ENCODE results near the gene SLC22A17.

The SLC22A17 gene

DNA sequence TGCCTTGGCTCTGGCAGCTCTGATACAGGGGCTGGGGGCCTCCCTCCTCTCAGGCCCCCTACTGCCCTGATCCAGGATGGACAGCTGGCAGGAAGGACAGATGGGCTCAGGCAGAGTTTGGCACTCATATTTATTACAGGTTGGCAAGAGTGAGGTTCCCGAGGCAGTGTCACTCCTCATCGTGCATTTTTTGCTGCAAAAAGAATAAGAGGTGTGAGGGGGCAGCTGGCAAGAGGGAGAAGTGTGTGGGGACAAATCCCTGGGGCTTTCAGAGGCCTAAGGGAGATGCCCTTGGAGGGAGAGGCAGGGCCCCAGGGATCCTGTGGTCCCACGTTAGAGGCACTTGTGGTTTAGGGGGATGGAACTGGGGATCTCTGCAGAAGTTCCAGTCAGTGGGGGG, 29.2 kb upstream of the SLC22A17 start:
- no peak for DNase-seq (ENCODE audit: low spot score)

DNA sequence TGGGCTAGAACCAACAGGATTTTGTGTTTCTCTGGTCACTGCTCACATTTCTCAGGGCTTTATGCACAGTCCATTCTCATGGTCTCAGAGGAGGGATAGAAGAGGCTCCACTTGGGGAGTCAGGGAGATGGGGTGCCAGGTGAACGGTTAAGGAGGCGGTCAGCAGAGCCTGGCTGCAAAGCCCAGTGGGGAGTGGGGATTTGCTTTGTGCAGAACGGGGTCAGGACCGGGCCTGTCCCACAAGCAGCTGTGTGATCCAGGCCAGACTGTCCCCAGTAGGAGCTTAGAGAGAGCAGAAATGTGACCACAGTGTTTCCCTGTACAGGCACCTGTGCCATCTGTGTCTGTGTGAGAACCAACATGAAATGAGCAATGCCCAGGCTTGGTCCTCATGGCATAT, 28.3 kb upstream of the SLC22A17 start:
- no peak for DNase-seq (ENCODE audit: low spot score)

DNA sequence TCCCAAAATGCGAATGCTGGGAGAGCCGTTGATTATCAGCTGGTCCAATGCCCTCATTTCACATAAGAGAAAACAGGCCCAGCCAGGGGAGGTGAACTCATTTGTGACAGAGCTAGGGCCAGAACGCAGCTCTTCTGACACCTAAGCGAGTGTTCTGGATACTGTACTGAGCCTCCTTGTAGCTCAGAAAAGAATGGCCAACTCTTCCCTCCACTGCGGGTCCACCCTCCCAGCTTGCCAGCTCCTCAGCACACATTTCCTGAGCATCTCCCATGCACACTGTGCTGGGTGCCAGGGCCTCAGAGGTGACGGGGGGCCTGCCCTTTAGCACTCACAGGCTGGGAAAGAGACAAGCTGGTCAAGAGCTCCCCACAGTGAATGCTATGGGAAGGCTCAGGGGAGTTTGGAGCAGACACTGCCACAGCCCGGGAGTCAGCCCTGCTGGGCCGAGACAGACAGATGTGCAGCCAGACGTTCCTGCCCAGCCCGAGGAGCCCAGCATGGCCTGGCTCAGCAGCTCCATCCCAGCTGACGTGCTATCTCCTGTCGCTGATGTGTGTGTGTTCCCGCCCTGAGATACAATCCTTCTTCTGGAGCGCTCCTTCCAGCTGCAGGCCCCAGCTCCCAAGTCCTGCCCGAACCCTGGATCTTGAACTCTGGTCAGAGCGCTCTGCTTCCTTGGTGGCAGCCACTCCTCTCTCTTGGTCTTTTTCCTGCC, 27.7 kb upstream of the SLC22A17 start:
- DNase-seq (ENCODE audit: low spot score): no peak

DNA sequence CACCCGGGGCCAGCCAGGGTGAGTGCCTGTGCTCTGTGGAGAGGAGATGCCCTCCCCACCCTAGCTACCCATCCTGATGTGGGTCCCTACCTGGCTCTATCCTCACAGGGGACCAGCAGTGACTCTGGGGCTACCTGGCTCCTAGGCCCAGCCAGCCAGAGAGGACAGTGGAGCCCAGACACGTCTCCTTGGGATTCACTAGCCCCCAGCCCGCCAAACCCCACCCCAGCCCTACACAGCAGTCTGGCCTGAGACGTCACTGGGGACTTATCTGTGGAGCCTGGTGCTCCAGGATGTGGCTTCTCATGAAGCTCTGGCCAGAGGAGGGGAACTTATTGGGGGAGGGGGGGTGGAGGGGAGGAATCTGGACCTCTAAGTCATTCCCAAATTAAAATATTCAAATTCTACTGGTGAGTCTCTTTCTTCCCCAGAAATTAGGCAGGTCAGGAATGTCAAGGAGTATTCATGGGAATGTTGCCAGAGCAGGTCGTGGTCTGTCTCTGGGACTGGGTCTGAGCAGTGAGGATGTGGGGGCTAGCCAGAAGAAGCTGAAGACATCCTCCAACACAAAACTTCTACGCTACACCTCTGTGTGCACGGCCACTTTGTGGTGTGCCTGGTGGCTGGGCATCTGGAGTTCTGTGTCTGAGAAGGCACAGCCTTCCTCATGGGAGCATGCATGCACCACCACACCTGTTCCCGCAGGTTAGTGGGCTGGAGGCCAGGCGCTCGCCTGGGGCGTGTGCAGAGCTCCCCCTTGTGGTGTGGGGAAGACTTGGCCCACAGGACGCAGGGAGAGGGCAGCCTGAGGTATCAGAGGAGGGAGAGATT, 26.9 kb upstream of the SLC22A17 start:
- DNase-seq (ENCODE audit: low spot score): peak; percentile 65

DNA sequence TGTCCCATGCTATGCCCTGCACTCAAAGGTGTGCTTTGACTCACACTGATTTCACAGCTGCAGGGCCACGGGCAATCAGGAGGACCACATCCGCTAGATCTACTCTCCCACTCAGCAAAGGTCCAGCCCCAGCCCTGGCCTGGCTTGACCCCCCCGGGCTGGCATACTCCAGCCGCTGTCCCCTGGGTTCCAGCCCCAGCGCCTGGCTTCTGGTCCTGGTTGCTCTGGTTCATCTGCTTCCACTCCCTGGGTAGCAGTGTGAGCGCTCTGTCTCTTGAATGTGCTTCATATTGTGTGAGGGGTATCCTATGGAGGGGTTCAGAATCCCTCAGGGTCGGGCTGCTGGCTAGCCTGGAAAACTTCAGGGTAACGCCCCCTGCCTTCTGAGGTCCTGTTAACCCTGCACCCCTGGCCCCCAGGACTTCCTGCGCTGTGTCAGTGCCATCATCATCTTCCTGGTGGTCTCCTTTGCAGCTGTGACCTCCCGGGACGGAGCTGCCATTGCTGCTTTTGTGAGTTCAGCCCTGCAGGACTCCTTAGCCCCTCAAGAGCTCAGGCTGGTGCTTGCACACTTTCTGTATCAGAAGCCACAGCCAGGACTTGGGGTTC, 26.0 kb upstream of the SLC22A17 start:
- DNase-seq (ENCODE audit: low spot score): no peak

DNA sequence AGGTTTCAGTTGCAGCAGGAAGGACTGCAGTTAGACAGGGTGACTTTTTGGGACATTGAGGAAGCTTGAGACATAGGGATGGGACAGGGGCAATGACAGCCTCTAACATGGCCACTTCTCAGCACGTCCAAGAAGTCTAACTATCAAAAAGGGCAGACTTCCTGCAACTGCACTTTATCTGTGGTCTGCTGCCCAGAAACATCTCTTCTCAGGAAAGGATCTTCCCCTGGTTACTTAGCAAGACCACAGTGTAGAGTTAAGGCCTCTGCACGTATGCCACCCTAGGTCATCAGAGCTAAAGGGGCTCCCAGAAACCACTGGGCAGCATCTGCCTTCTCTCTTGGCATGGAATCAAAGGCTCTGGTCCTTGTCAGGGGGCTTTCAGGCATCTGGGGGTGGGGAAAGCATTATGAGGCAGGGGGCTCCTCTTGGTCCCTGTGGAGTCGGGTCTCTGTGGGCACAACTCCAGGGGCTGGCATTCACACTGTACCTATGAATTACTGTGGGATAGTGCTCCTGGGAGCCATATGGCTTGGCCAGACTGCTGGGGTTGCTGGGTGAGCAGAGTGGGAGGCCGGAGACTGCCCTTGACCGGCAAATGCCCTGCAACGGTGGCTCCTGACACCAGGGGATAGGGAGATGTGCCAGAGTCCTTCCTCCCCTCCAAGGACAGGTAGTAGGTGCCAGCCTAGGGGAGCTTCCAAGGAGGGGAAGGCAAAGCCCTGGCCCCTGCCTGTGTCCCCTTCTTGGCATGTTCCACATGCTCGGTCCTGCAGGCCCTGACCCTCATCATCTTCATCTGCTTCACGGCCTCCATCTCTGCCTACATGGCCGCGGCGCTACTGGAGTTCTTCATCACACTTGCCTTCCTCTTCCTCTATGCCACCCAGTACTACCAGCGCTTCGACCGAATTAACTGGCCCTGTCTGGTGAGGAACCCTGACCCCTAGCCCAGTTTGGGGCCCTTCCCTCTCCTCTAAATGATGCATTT, 25.2 kb upstream of the SLC22A17 start:
- no peak for DNase-seq (ENCODE audit: low spot score)

DNA sequence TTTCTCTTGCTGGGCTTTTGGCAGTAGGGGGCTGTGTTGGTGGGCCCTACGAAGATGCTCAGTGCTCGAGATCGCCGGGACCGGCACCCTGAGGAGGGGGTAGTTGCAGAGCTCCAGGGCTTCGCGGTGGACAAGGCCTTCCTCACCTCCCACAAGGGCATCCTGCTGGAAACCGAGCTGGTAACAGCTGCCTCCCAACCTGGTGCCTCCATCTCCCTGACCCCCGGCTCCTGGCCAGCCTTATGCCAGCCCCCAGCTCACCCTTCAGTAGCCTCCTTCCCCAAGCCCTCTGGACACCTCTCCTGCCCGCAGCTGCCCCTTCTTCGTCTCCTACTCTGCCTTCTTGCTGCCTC, 24.5 kb upstream of the SLC22A17 start:
- DNase-seq (ENCODE audit: low spot score): no peak

DNA sequence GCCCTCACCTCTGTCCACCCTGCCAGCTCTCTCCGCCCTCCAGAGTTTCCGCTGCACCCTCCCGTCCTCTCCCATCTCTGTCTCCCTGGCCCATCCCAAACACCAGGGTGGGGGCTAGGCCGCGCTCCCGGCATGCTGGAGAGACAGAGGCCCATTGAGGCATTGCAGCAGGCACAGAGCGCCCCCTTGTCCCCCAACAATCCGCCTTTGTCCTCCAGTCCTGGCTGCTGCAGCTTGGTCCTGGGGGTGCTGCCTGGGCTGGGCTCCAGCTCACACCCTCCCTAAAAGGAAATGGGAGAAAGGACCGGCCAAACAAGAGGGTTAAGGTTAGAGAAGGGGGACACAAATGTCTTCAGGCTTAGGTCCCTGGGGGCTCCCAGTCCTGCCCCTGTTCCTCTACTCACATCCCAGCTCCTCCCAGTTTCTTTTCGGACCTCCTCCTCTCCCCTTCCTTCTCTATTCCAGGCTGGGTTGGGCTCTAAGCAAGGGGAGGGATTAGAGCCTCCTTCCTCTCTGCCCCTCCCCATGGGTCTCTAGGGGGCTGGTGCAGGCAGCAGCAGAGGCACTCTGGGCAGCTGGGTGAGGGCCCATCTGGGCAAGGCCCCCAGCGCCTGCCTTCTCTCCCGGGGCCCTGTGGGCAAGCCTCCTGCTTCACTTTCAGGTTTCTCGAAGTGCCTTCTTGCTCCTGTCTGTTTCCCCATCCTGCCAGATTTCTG, 24.0 kb upstream of the SLC22A17 start, which contains the start of gene CMTM5:
Gene CMTM5, plus strand, starts transcription at position 565 of the 716 bp plus-strand sequence. CDS start 206 bp downstream, outside the sequence.
- DNase-seq (ENCODE audit: low spot score): no peak

DNA sequence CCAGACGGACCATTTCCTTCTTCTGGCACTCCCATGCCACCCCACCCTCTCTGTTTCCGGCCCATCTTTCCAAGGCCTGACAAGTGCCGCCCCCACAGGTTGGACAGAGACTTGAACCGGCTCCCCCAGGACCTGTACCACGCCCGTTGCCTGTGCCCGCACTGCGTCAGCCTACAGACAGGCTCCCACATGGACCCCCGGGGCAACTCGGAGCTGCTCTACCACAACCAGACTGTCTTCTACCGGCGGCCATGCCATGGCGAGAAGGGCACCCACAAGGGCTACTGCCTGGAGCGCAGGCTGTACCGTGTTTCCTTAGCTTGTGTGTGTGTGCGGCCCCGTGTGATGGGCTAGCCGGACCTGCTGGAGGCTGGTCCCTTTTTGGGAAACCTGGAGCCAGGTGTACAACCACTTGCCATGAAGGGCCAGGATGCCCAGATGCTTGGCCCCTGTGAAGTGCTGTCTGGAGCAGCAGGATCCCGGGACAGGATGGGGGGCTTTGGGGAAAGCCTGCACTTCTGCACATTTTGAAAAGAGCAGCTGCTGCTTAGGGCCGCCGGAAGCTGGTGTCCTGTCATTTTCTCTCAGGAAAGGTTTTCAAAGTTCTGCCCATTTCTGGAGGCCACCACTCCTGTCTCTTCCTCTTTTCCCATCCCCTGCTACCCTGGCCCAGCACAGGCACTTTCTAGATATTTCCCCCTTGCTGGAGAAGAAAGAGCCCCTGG, 23.0 kb upstream of the SLC22A17 start:
- DNase-seq (ENCODE audit: low spot score): no peak

DNA sequence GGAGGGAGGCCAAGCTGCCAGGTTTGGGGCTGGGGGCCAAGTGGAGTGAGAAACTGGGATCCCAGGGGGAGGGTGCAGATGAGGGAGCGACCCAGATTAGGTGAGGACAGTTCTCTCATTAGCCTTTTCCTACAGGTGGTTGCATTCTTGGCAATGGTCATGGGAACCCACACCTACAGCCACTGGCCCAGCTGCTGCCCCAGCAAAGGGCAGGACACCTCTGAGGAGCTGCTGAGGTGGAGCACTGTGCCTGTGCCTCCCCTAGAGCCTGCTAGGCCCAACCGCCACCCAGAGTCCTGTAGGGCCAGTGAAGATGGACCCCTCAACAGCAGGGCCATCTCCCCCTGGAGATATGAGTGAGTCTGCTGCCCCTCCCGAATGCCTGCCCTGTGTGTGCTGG, 20.4 kb upstream of the SLC22A17 start:
- no peak for DNase-seq (ENCODE audit: low spot score)

DNA sequence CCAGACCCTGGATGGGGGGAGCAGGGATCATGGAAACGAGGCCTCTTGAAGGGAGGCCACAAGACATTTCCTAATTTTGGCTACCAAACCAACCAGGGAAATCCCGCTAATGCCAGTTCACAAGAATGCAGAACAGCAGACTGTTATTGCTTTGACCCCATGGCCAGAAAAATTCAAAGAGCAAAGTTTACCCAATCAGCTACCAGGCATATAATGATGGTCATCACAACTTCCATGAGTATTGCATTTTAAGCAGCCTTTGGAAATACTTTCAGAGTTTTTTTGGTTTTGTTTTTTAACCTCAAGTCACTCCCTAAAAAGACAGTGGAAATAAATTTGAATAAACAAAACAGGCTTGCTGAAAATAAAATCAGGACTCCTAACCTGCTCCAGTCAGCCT, 19.8 kb upstream of the SLC22A17 start, which contains the start of gene IL25:
Gene IL25, plus strand, starts transcription at position 301 of the 400 bp plus-strand sequence.
- DNase-seq (ENCODE audit: low spot score): no peak

DNA sequence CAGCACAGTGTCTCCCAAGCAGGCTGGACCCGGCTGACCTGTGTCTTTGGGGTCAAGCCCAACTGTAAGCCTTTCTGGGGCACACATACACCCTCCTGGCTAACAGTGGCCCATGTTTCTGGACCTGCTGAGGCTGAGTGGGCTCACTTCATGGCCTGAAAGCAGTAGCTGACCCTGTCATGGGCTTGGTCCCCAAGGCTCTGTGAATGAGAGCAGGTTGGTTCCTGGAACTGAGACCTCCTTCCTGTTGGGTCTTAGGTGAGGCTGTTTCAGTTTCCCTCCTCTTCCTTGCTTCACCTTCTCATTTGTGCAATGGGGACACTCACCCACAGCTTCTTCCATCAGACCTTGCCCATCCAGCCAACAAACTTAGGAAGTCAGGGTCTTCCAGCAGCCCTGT, 19.2 kb upstream of the SLC22A17 start:
- DNase-seq (ENCODE audit: low spot score): no peak

DNA sequence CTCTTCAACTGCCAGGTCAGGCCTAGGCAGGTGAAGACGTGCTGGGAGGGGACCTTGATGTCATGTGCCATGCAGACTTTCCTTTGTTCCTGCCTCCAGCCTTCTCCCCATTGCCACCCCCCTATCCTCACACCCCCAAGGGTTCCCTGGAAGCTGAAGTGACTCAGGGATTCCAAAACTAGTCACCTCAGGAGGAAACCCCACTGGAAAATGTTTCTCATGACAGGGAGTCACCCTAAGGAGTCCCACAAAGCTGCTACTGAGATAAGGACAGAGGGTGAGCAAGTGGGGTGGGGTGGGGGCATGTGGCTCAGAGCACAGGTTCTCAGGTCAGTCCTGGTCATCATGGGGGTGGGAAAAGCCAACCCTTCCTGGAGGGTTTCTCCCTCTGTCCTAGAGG, 17.5 kb upstream of the SLC22A17 start:
- no peak for DNase-seq (ENCODE audit: low spot score)

DNA sequence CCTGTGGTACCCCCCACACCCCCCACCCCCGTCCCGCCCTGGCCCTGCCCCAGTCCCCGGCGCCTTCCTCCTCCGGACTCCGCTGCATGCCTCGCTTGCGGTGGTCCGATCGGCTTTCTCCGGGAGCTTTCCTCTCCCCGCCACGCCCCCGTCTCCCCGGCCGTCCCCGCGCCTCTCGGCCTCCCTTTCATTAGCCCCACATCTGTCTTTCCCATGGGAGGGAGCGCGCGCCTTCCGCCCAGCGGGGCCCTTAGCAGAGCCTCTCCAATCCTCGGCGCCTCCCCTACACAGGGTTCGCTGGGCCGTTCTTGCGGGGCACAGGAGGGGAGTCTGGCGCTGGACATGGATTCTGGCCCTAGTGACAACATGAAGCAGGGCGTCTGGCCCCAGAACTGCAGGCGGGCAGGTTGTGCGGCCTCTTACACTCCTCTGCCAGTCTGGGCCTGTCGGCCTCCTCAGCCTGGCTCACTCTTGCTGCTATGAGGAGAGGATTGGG, 13.8 kb upstream of the SLC22A17 start:
- DNase-seq (ENCODE audit: low spot score): no peak

DNA sequence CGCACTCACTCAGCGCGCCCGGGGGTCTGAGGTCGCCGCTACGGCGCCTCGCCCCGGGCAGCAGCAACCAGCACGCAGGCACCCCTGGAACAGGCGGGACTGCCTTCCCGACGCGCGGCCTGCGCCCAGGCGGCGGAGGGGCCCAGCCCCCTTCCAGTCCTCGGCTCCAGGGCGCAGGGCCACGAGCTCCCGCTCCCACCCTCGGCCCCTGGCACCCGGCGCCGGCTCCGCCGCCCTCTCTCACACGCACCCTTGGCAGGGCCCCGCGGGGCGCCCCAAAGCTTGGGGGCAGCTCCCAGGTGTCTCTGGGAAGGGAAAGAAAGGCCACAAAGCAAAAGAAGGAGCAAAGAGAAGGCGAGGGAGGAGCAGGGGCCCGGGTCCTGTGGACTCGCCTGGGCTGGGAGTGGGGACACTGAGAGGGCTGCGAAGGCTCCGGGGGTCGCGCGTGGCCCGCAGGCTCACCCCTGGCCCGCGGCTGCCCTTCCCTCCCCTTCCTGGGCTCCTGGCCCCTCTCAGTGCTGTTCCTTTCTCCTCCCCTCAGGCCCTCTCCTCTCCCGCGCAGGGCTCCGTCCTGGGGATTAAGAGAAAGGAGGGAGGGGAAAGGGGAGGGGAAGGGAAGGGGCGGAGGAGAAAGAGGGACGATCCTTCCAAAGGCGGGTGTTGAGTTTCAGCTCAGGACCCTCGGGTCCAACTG, 13.2 kb upstream of the SLC22A17 start:
- no peak for DNase-seq (ENCODE audit: low spot score)

DNA sequence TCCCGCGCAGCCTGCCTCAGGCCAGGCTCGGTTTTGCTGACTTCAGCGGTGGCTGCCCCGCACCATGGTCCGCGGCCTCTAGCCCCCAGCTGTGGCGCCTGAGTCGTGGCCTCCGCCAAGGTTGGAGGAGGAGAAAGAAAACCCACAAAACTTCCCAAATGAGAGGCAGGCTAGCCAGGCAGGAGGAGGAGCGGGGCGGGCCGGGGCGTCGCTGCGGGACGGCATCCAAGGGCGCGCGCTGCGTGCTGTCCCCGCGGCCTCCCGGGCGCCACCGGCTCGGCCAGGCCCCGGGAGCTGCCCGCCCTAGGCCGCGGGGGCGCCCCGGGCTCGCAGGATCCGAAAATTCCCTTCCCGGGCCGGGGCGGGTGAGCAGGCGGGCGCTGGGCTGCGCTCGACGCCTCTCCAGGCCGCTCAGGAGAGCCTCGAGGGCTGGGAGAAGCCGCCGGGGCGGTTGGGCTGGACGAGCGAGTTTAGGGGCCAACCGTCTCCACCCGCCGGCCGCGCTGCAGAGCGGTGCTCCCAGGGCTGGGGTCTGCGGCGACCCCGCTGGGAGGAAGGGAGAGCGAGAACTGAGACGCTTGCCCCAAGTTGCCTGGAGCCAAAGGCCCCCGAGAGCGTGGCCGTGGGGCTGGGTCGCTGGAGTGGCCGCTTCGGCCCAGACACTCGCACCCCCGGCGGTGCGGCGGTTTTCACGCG, 12.5 kb upstream of the SLC22A17 start, which contains the start of gene EFS:
Gene EFS, minus strand, starts transcription at position 137 of the 696 bp plus-strand sequence. CDS start 147 bp downstream, outside the sequence.
- no peak for DNase-seq (ENCODE audit: low spot score)

DNA sequence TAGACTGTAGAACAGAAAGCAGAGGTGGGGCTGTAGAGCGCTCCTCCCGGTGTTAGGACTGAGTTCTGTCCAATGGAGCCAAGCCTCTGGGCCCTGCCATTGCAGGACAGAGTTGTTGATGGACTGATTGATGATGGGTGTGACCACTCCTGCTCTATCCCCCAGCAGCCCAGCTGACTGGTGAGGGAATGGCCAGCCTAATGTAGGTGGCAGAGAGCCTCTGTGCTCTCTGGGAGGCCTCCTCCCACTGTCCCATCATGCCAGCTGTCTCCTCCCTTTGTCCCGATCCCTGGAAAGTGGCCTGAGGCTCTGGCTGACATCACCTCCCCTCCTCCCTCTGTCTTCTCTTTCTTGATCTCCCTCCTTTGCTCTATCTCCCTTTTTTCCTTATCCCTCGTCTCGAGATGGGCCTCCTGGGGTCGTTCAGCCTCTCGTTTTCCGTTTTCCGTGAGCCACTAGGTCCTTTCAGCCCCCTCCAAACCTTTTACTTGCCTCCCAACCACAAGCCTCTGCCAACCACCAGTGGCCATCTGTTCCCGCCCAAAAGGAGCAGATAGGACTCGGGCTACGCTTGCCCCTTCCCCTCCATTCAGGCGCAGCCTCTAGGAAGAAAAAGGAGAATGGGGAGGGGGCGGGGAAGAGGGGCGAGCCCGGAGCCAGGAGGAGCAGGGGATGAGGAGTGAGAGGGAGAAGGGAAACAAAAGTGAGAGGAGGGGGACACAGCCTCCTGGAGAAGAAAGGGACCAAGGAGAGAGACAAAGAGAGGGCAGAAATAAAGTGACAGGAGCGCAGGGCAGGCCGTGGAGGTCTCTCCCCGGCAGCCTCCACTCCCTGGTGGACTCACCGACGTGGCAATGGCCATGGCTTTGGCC, 11.7 kb upstream of the SLC22A17 start:
- DNase-seq (ENCODE audit: low spot score): no peak

DNA sequence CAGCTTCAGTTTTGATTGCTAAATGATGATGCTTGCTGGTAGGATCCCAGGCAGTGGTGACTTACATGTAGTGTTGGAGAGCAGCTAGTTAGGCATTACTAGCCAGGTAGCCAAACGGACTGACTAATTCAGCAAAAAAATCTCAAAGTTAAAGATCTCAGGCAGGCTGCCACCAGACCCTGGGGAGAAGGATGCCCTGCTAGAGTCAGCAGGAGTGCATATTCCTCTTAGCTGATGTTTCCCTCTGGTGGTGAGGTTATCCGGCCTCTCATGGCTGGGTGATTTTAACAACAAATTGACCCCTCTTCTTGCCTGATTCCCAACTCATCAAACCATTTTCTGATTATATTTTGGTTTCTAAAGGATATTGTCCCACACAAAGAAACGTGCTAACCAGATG, 9.5 kb upstream of the SLC22A17 start:
- peak; percentile 7 for DNase-seq (ENCODE audit: low spot score)
